HG03039 (cell line): Measurements from ENCODE around the gene STXBP2.

ENCODE experiments used
- ATAC-seq: cut with Tn5 transposase; IDR thresholded peaks from one replicate; pipeline ENCODE4 v1.9.1; 2021; ENCODE audit warnings: mild to moderate bottlenecking, moderate library complexity; ENCODE audit not compliant: unreplicated experiment

The STXBP2 gene

GRCh38 chr19:7677669-7678311 lies 40.9 kb downstream of the STXBP2 start:
- ATAC-seq: no peak

- ATAC-seq: no peak
Measured at GRCh38 chr19:7678971-7679751, 42.3 kb downstream of the STXBP2 start.

GRCh38 chr19:7679771-7680605 lies 43.1 kb downstream of the STXBP2 start:
- no peak for ATAC-seq

- ATAC-seq: peak; percentile 43
Measured at GRCh38 chr19:7680606-7681339, 43.9 kb downstream of the STXBP2 start, which contains the start of gene TRAPPC5. Gene TRAPPC5 (plus strand): TSS chr19:7680833. CDS start chr19:7682254, 1,421 bp downstream.

GRCh38 chr19:7681340-7682174 lies 44.6 kb downstream of the STXBP2 start:
- no peak for ATAC-seq

- no peak for ATAC-seq
Measured at GRCh38 chr19:7682175-7682855, 45.4 kb downstream of the STXBP2 start.

GRCh38 chr19:7685546-7686445 lies 48.9 kb downstream of the STXBP2 start:
- ATAC-seq: no peak

GRCh38 chr19:7687177-7687576 lies 50.3 kb downstream of the STXBP2 start:
- no peak for ATAC-seq

GRCh38 chr19:7689165-7689564 lies 52.3 kb downstream of the STXBP2 start:
- no peak for ATAC-seq

- ATAC-seq: no peak
Measured at GRCh38 chr19:7690779-7691258, 53.9 kb downstream of the STXBP2 start.

GRCh38 chr19:7691497-7691896 lies 54.6 kb downstream of the STXBP2 start:
- no peak for ATAC-seq

- no peak for ATAC-seq
Measured at GRCh38 chr19:7692417-7693088, 55.6 kb downstream of the STXBP2 start.

- ATAC-seq: no peak
Measured at GRCh38 chr19:7694499-7694898, 57.6 kb downstream of the STXBP2 start.
